H54 (cell line): ENCODE results near the gene OTOA.
"Not testable (repeated sequence)": the region's sequence is repeated elsewhere in the genome, so short reads cannot be mapped to it uniquely, and the experiment has no call there.

ENCODE experiments used
- DNase-seq: peaks from one replicate; pipeline ENCODE4 v3.0.0; 2011; ENCODE audit warnings: low spot score, mixed read lengths; ENCODE audit not compliant: insufficient read length
- FAIRE-seq: peaks from 3 replicates; lab custom pipeline; 2011; peaks lifted over from hg19 to GRCh38; lab: Jason Lieb, UNC
- POLR2A ChIP-seq: IDR thresholded peaks from 2 replicates; pipeline ENCODE4 v1.6.1; 2011; ENCODE audit warnings: low read depth, mild to moderate bottlenecking, low read length

Gene OTOA

DNA sequence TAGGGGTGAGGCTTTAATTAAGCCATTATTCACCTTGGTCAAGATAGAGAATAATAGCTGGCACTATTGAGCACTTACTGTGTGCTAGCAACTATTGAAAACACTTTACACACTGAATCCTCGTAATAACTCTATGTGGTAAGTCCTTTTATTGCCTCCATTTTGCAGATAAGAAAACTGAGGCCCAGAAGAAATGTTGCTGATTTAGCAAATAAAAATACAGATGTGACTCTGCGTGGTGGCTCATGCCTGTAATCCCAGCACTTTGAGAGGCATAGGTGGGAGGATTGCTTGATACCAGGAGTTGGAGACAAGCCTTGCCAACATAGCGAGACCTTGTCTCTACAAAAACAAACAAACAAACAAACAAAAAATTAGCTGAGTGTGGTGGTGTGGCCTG lies 19.4 kb downstream of the OTOA start:
- no peak for TF ChIP-seq POLR2A
- FAIRE-seq = no peak

DNA sequence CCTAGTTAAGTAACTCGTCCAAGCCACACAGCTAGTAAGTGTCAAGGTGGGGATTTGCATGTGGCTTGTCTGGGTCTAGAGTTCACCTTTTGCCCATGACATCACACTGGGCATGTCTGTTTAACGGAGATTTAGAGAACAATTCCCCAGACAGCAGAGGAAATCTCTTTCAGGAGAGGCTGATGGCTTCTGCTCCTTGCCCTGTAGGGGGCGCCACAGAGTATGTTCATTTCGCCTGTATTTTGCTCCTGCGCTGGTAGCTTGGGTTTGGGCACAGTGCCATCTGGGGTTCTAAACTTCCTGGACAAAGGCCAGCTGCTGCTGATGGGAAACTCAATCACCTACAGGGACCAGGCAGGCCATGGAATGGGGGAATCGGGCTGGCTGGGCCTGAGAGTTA lies 20.4 kb downstream of the OTOA start:
- TF ChIP-seq POLR2A = no peak
- FAIRE-seq (no peak), DNase-seq (no peak)

More for the DNA sequence above, 19.4 kb downstream of the OTOA start:
- DNase-seq = no peak

DNA sequence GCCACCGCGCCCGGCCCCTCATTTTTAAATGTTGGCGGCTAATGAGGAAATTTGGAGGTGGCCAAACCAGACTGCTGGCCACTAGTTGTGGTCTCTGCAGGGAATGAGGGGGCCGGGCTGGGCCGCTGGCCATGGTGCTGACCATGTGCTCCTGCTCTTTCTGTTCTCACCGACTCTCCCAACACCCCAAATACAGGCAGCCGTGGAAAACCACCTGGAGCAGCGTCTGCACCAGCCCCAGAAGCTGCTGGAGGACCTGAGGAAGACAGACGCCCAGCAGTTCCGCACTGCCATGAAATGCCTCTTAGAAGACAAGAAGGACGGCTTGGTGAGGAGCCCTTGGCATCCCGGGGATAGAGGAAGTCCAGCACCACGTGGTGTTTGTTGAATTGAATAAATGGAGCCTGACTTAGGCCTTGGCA lies 21.3 kb downstream of the OTOA start:
- TF ChIP-seq POLR2A = no peak
- DNase-seq (no peak), FAIRE-seq (no peak)

DNA sequence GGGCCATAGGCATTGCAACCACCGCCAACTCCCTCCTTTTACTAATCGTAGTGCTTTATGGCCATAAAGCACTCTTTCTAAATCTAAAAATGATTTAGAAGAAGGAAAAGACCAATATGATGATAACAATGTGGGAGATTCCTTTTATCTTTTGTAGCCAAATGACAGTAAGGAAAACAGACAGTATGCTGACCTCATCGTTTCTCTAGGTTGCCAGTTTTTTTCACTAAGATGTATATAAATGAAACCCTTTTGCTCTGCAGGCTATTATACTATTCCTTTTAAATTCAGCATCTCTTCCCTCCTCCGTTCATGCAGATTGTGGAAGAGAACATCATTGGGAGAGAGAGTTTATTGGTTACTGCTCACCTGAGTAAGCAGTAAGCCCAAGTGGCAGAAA lies 25.3 kb downstream of the OTOA start:
- TF ChIP-seq POLR2A = no peak
- DNase-seq (no peak), FAIRE-seq (no peak)

DNA sequence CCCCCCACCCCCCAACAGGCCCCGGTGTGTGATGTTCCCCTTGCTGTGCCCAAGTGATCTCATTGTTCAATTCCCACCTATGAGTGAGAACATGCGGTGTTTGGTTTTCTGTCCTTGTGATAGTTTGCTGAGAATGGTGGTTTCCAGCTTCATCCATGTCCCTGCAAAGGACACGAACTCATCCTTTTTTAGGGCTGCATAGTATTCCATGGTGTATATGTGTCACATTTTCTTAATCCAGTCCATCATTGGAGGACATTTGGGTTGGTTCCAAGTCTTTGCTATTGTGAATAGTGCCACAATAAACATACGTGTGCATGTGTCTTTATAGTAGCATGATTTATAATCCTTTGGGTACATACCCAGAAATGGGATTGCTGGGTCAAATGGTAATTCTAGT lies 27.2 kb downstream of the OTOA start:
- FAIRE-seq, DNase-seq: not testable (repeated sequence)

DNA sequence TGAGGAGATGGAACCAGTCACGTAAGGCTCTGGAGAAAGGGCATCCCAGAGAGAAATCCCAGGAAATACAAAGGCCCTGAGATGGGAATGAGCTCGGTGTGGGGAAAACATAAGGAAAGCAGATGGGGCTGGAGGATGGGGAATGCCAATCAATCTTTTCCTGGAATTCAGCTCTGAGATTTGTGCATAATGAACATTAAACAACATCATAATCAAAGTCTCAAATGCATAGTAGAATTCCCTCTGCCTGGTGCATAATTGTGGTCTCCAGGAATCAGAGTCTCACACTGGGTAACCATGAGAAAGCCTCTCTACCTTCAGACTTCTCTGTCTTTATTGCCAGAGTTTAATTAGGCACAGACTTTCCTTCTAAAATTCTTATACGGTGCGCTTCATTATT lies 30.8 kb downstream of the OTOA start:
- TF ChIP-seq POLR2A = no peak
- no peak for FAIRE-seq
- no peak for DNase-seq

DNA sequence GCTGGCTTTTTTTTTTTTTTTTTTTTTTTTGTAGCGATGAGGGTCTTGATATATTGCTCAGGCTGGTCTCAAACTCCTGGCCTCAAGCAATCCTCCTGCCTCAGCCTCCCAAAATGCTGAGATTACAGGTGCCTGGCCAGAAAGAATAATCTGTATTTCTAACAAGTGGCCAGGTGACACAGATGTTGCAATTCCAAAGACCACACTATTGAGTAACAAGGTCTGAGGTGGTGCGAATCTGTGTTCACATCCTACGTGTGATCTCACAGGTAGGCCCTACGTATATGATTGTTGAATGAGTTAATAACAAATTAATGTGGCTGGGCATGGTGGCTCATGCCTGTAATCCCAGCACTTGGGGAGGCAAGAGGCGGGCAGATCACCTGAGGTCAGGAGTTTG lies 33.3 kb downstream of the OTOA start:
- FAIRE-seq (no peak), DNase-seq (no peak)
- no peak for TF ChIP-seq POLR2A

DNA sequence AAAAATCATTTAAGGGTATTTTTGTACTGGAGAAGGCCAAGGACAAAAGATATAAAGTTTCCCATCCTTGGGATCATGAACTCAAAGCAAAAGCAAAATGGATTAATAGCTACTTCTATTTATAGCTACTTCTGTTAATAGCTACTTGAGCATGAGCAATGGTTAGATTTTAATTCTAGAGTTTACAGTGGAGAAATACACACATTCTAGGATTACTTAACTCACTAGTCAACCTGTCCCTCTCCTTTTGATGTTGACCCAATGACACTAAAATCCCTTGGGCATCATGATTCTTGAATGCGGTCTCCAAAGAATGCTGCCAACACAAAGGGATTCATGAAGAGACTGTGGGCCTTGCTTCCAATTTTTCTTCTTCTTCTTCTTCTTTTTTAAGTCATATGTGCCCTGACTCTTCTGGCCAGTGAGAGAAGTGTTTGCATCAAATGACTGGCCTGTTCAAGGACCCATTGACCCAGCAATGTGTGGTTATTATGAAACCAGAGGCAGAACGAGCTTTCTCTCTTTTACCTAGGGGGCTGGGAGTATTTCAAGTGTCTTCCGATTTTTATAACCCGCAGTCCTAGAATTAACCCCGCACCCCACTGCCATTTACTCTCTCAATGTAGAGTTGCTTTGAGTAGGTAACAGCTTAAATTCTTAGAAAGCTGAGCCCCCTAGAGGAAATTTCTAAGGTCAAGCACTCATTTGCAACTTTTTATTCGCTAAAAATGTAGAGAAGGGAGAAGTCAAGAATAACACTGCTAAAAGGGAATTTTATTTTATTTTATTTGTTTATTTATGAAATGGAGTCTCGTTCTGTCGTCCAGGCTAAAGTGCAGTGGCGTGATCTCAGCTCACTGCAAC lies 34.6 kb downstream of the OTOA start:
- no peak for TF ChIP-seq POLR2A
- no peak for DNase-seq
- FAIRE-seq = no peak

DNA sequence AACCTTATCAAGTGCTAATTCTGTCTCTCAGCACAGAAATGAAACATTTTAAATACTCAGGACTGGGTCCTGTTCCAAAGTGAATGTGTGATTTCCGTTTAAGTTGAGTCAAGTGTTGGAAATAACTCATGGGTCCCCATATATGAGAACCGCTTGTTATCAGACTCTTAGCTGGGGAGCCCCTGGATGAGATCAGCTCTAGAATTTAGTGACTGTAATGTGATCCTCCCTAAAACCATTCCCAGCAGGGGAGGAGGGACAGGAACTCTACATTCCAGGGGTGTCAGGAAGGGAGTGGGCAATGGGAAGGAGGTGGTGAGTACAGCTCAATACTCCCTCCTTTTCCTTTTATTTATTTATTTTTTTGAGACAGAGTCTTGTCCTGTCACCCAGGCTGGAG lies 37.5 kb downstream of the OTOA start:
- no peak for TF ChIP-seq POLR2A
- FAIRE-seq = no peak
- no peak for DNase-seq

DNA sequence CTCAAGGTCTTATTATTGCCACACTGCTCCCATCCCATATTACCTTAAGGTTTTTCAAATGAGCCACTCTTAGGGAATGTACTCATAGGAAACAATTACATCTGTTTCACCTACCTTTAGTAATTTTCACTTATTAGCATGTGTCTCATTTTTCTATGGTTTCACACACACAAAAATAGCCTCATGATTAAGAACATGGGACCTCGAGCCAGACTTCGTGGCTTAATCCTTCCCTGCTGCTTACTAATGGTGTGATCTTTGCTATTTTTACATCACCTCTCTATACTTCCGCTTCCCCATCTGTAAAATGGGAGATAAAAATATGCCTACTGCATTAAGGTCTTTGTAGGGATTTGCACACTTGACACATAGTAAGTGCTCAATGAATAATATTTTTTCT lies 38.5 kb downstream of the OTOA start:
- TF ChIP-seq POLR2A = no peak
- DNase-seq (no peak), FAIRE-seq (no peak)

DNA sequence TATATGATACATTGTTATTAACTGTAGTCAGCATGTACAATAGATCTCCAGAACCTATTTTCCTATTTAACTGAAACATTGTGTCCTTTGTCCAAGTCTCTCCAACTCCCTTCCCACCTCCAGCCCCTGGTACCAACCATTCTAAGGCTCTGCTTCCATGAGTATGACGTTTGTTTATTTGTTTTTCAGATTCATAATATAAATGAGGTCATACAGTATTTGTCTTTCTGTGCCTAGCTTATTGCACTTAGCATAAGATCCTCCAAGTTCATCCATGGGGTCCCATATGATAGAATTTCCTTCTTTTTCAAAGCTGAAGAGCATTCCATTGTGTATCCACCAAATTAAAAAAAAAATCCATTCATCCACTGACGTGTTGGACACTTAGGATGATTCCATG lies 39.4 kb downstream of the OTOA start:
- TF ChIP-seq POLR2A = no peak
- FAIRE-seq (no peak), DNase-seq (no peak)

DNA sequence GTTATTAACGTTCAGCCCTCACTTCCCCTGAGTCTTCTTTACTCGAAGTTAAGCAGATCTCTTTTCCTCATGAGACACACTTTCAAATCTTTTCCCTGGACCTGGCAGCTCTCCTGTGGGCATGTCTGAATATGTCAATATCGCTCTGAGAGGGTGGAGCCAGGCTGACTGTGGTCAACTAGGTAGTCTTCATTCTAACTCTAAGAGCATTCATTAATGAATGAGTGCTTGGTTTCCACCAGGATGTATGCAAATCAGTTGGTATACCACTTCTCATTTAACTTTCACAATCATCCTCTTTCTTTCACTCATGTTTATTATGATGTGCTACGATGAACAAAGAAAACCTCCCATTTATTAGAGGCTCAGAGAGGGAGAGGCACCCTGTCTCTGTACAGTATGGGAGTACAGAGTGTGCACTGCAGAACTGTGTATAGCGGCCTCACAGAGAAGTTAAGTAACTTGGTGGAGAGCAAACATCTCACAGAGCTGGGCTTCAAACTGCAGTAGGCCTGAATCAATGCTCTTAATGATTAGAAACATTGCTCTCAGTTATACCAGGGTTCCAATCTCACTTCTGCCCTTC lies 39.9 kb downstream of the OTOA start:
- DNase-seq = no peak
- no peak for TF ChIP-seq POLR2A
- FAIRE-seq = no peak

DNA sequence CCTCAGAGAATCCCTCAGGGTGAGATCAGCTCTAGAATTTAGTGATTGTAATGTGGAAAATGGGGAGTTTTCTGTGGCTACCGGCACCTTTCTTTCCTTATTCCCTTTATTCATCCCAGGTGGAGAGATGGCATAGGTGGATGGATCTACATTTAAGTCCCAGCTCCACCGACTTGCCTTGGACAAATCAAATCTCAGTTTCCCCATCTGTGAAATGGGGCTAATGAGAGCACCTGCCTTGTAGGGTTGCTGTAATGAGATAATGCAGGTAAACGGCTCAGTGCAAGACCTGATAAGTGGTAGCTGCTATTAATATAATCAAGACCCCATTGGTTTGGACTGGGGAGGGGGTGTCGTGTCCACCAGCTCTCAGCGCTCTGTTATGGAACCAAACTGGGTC lies 40.5 kb downstream of the OTOA start:
- FAIRE-seq (no peak), DNase-seq (no peak)
- TF ChIP-seq POLR2A = no peak

DNA sequence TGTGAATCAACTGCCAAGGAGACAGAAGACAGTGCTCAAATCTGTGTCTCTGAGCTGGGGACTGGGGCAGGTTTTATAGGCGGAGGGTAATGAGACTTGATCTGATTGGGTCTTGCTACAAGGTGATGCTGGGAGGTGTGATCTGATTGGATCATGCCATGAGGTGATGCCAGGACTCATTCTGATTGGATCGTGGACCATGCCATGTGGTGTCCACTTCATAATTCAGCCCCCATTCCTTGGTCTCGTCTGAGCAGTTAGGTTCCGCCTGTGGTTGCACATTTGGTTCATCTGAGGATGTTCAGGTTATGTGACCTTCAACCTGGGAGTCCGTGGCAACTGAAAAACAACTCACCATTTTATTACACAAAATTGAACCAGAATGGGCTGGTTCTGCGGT lies 41.0 kb downstream of the OTOA start:
- DNase-seq (no peak), FAIRE-seq (no peak)
- TF ChIP-seq POLR2A = no peak
